ENCODE data around the gene TEDC2. TPM values are rescaled to one million over a fixed set of nuclear protein-coding genes. Genes with fewer than 3 reads are reported as not detected.

Gene TEDC2
- polyA plus RNA-seq, 3 donors, result 0.28 TPM; not detected in 2

GRCh38 chr16:2452650-2453049 lies 7.3 kb upstream of the TEDC2 start:
- H3K79me2 ChIP-seq (ENCODE audit: insufficient read depth, low read length), result peaks cover 3% of the 10 kb centered on the region
- Mint-ChIP-seq H3K27me3 (ENCODE audit: low read depth in 3 of 3) (no peaks in the 10 kb centered on the region), H3K4me1 (no peaks in the 10 kb centered on the region), H3K27ac (peak overlapping the region in 3 of 7 donors; percentile 23 to 34 (median 30)), H3K9me3 (no peaks in the 10 kb centered on the region), H3K4me3 (no peak overlapping the region), H3K36me3 (peaks cover 64 to 97% of the 10 kb centered on the region in 2 donors)
- no peaks in the 10 kb centered on the region for H4K20me1 ChIP-seq (ENCODE audit: insufficient read depth, low read length)
- H3K9me3 ChIP-seq (replicated peaks in 1 of 2; ENCODE audit: control insufficient read depth in 1 of 2, insufficient read depth in 1 of 2, low read length in 2 of 2), result no peaks in the 10 kb centered on the region
- WGBS (ENCODE audit: insufficient coverage), result no CpG with 5 or more reads among the region's 8 CpGs
- no peak overlapping the region for H3K27ac ChIP-seq (ENCODE audit: low read depth in 1 of 2, low read length in 2 of 2)
- H3K4me2 ChIP-seq (replicated peaks; ENCODE audit: extremely low read depth, low read length, poor library complexity, severe bottlenecking), result no peak overlapping the region
- H3K36me3 ChIP-seq (replicated peaks in 1 of 2; ENCODE audit: control insufficient read depth in 1 of 2, insufficient read depth in 2 of 2, low read length in 2 of 2), result peaks cover 79 to 95% of the 10 kb centered on the region in 2 donors
- H3K4me3 ChIP-seq (replicated peaks in 1 of 3; ENCODE audit: low read depth in 2 of 3, low read length in 3 of 3), result no peak overlapping the region
- H3K4me1 ChIP-seq (ENCODE audit: control insufficient read depth in 1 of 2, insufficient read depth in 2 of 2, low read length in 2 of 2), result no peaks in the 10 kb centered on the region
- DNase-seq, result no peak
- H2AFZ ChIP-seq (ENCODE audit: insufficient read depth, low read depth, low read length, poor library complexity, severe bottlenecking), result no peak overlapping the region
- intact Hi-C loops (cut with micrococcal nuclease), result no loop called here
- H3K27me3 ChIP-seq (ENCODE audit: control insufficient read depth in 2 of 2, insufficient read depth in 2 of 2, low read length in 2 of 2), result no peaks in the 10 kb centered on the region
- TF ChIP-seq CTCF (IDR thresholded peaks at IDR 0.05), result no peak
- H3K9ac ChIP-seq (ENCODE audit: insufficient read depth, low read length, poor library complexity, severe bottlenecking), result no peak overlapping the region

GRCh38 chr16:2455081-2455845 lies 4.6 kb upstream of the TEDC2 start:
- Mint-ChIP-seq H3K36me3 (peaks cover 48 to 75% of the 10 kb centered on the region in 2 donors), H3K27me3 (ENCODE audit: low read depth in 3 of 3) (no peaks in the 10 kb centered on the region), H3K9me3 (no peaks in the 10 kb centered on the region), H3K4me1 (peaks cover 10% of the 10 kb centered on the region), H3K27ac (no peak overlapping the region), H3K4me3 (no peak overlapping the region)
- Histone ChIP-seq H3K9ac (ENCODE audit: insufficient read depth, low read length, poor library complexity, severe bottlenecking) (no peak overlapping the region), H3K9me3 (replicated peaks in 1 of 2; ENCODE audit: control insufficient read depth in 1 of 2, insufficient read depth in 1 of 2, low read length in 2 of 2) (no peaks in the 10 kb centered on the region), H2AFZ (ENCODE audit: insufficient read depth, low read depth, low read length, poor library complexity, severe bottlenecking) (no peak overlapping the region), H3K27ac (ENCODE audit: low read depth in 1 of 2, low read length in 2 of 2) (no peak overlapping the region), H3K36me3 (replicated peaks in 1 of 2; ENCODE audit: control insufficient read depth in 1 of 2, insufficient read depth in 2 of 2, low read length in 2 of 2) (peaks cover 61 to 73% of the 10 kb centered on the region in 2 donors), H3K4me1 (ENCODE audit: control insufficient read depth in 1 of 2, insufficient read depth in 2 of 2, low read length in 2 of 2) (peaks cover 7 to 15% of the 10 kb centered on the region in 2 donors), H3K4me2 (replicated peaks; ENCODE audit: extremely low read depth, low read length, poor library complexity, severe bottlenecking) (no peak overlapping the region), H3K4me3 (replicated peaks in 1 of 3; ENCODE audit: low read depth in 2 of 3, low read length in 3 of 3) (no peak overlapping the region), H3K27me3 (ENCODE audit: control insufficient read depth in 2 of 2, insufficient read depth in 2 of 2, low read length in 2 of 2) (no peaks in the 10 kb centered on the region), H4K20me1 (ENCODE audit: insufficient read depth, low read length) (no peaks in the 10 kb centered on the region), H3K79me2 (ENCODE audit: insufficient read depth, low read length) (no peaks in the 10 kb centered on the region)
- TF ChIP-seq CTCF (IDR thresholded peaks at IDR 0.05), result no peak
- WGBS (ENCODE audit: insufficient coverage), result 98% methylated on average over 22 of the region's 28 CpGs
- intact Hi-C loops (cut with micrococcal nuclease), result no loop called here
- DNase-seq, result no peak
